ENCODE measurements around the gene EML1.

The EML1 gene

DNA sequence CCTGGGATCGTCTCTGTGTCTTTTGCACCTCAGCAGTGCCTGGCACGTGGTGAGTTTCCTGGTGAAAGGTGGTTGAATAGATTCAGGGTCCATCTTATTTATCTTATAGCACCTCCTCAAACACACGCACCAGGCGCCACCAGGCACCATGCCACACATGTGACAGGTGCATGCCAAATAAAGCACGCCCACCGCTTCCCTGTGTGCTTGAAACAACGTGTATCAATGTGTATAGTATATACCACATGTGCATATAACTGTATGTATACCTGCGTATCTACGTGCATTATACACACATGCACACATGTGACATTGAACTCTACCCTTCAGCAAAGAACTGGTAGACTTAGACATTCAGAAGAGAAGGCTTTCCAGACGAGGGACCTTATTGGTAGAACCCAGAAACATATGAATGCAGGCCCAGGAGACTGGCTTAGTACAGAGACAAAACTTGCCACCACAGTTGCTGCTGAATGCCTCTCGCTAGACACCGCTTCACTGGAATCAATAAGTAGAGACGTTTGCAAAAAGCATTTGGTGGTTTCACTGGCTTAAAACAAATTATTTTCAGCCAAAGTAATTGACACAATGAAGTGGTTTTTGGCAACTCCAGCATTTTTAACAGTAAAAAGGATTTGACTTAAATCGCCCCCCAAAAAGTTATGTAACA, 10.0 kb downstream of the EML1 start:
- DNase-seq (ENCODE audit: insufficient read length, low spot score) (no peak), FAIRE-seq (no peak)

DNA sequence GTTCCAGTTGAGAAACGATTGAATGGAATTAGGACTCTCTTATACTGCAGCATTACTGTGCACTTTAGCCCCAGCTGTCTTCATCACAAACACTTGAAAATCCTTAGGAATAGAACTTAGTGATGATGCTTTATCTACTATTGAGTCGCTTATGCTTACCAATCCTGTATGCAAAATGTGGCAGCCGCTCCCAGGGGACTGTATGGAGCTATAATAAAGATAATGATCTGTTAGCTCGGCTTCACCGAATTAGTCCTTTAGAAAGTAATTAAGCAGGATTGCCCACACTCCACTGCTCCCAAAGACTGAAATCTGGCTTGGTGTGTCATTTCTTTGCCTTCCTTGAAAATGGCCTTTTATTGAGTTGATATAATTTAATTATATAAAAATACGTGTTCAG, 10.6 kb downstream of the EML1 start:
- DNase-seq (ENCODE audit: insufficient read length, low spot score) (no peak), FAIRE-seq (no peak)

DNA sequence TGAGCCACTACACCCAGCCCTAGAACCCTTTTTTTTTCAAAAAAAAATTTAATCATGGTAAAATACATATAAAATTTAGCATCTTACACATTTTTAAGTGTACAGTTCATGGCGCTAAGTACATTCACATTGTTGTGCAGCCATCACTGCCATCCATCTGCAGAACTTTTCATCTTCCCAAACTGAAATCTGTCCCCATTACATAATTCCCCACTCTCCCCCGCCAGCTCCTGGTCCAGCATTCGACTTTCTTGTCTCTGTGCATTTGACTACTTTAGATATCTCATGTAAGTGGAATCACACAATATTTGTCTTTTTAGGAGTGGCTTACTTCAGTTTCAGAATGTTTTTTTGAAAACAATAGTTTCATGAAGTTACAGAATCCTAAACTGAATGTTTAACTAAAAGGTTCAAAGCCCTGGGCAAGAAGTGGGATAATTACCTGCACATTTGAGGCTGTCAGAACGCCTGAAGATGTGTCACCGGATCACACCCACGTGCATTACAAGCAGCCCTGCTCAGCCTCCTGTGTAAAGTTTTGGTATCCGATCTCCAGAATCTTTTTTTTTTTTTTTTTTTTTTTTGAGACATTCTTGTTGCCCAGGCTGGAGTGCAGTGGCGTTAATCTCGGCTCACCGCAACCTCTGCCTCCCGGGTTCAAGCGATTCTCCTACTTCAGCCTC, 12.7 kb downstream of the EML1 start:
- DNase-seq (ENCODE audit: insufficient read length, low spot score) = no peak
- no peak for FAIRE-seq

DNA sequence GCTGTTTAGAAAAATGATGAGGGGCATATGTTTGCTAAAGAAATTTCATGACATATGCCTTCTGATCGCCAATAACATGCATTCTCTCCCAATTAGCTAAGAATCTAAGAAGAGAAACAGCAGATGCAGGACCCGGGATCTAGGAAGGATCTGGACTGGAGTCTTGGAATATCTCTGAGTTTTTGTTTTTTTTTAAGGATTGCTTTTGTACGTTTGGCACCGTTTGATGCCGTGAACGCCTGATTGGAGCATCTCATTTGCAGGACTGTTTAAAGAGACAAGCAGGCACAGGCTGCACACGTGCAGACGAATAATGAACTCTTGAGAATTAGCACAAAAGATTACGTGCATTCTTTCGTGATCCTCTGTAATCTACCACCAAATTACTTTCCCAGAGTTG, 13.6 kb downstream of the EML1 start:
- FAIRE-seq (no peak), DNase-seq (ENCODE audit: insufficient read length, low spot score) (no peak)

DNA sequence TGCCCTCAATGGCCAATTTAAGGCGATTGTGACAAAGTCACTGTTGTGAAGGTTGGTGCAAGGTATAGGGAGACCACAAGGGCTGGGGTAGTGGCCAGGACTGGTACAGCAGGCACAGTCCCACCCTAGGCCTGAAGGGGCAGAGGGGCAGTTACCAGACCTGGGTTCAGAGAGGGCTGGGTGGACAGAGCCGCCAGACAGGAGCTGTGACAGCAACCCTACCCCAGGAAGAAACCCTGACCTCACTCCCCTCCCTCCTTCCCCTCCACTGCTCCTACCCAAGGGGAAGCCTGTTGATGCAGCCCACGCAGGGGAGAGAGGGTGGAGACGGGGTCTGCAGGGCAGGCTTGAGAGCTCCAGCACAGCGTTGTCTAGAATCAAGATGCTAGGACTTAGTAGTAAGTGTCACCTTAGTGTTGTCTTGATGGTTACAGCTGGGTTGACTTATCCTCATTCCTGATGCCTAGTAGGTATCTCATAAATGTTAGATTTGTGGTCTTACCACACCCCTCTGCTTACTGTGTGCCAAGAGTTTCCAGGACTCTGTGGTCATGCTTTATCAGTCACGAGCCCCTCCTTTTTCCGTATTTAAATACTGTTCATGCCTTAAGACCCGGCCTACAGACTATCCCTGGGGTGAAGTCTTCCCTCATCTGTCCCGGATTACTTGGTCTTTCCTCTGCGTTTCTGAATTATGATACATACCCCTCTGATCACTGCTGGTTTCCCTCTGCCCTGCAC, 14.4 kb downstream of the EML1 start:
- DNase-seq (ENCODE audit: insufficient read length, low spot score) (no peak), FAIRE-seq (no peak)

DNA sequence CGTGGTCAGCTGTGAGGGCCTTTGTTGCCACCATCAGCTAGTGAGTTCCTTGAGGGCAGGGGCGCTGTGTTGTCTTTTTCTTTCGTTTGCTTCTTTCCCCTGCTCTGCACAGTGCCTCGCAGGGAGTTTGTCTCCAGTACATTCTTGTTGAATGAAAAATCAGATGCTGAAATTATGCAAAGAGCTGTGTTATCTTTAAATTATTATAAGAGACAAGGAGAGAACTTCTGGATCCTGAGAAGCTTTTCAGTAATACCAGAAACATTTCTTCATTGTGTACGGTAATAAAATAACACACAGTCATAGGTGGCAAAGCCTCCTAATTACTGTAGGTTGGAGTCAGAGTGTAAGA, 14.9 kb downstream of the EML1 start:
- FAIRE-seq = no peak

DNA sequence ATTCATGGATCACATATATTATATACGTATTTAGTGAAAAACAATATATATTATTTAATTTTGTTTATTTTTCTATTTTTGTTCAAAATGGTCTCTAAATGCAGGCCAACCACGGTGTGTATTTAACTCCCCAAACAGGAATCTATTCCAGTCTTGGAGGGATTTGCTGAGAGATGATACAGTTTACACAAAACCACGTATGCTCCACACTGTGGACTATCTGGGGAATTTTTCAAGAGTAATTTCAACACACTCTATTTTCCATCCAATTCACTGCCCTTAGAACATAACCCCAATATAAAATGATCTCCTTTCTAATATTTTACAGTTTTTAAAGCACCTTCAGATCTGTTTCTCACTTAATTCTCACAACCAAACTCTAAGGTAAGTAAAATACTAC, 15.3 kb downstream of the EML1 start:
- FAIRE-seq (no peak), DNase-seq (ENCODE audit: insufficient read length, low spot score) (no peak)

More for the DNA sequence above, 14.9 kb downstream of the EML1 start:
- DNase-seq (ENCODE audit: insufficient read length, low spot score) = no peak

DNA sequence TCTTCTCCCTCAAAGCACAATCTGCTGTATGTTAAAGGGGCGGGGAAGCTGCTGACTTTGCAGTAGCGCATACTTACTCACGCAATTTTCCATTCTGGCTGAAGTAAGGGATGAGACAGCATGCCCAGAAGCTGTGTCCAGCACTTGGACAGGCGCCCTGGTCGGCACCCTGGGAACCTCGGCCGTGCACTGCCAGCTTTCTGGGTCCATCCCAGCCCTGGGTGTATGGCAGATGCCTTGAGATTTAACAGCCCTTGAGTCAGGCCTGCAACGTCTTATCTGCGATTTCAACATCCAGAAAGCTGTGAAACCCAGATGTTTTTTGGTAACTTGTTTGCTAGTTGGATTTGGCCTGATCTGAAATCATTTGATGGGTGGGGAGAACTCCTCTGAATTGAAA, 16.1 kb downstream of the EML1 start:
- FAIRE-seq = no peak
- no peak for DNase-seq (ENCODE audit: insufficient read length, low spot score)

DNA sequence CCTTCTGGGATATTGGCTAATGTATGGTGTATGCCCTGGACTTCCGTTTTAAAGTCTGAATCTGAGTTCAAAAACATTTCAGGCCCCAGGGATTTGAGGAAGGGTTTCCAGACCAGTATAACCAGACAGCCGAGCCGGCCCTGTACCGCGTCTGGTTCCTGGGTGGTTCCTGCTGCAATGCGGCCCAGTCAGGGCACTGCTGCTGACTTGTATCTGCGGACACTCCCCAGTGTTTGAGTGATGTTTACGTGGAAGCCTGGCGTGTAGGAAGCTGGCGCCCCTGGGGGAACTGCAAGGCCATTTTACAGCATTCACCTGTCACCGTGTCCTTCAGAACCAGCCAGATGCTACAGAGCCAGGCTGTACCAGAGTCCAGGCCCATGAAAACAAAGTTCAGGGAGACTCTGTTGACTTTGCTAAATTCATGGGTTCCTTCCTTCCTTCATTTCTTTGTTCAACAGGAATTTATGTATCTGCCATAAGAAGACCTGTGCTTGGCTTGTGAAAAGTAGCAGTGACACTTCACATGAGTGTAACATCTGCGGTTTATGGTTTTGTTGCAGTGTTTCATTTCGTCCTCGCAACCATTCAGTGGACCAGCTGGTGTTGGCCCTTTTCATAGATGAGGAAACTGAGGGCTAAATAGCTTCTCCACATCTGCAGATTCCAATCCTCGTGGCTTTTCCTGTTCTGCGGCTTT, 16.8 kb downstream of the EML1 start:
- DNase-seq (ENCODE audit: insufficient read length, low spot score) (no peak), FAIRE-seq (no peak)

DNA sequence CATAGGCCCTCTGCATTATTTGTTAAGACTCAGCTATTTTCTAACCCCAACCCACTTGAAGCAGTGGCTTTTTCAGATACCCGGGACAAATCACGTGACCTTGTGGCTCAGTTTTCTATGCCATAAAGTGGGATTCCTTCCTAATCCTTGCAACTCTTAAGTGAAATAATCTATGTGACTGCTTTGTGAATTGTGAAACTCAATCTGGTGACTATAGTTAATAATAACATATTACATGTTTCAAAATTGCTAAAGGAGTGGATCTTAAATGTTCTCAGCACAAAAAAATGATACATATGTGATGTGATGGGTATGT, 17.3 kb downstream of the EML1 start:
- FAIRE-seq = no peak
- DNase-seq (ENCODE audit: insufficient read length, low spot score) = no peak

DNA sequence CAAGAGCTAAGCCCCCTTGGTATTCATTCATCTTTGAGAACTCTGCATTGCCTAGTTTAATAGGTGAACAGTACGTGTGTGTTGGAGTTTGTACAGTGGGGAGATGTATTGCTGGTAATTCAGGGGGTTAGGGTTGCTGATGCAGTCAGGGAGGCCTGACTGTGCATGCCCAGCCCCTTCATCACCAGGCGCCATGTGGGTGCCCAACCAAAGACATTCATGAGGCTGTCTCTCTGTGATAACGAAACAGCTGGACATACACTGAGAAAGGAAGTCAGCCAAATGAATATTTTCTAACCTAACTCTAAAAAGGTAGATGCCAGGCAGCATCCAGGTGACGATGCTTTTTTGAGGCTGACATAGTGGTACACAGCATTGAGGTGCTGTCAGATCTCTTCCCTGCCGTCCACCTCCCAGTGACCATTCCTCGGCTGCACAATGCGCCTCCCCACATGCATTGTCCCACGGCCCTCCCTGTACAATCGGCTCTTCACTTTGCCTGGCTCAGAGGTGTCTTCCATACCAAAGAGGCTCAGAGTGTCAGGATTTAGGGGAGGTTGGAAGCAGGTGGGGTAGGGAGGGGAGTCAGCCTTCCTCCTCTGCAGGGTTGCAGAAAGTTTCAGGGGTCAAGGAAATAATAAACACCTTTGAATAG, 19.0 kb downstream of the EML1 start:
- no peak for DNase-seq (ENCODE audit: insufficient read length, low spot score)
- FAIRE-seq = no peak

DNA sequence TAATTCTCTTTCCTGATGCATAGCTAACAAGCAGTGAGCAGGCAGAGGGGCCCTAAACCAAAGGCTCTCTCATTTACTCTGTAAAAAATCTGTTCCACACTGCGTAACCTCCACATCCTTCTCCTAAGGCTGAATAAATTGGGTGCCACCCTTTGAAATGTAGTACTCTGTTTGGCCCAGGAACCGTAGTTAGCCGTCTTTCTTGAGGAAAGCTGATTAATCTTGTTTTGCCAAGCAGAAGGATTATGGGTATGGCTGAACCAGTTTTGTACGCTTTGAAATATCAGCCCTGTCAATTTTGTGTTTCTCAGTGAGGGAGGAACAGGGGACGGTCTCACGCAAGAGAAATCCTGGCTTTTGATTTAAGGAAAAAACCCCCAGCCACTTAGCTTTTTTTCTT, 19.7 kb downstream of the EML1 start:
- FAIRE-seq = no peak
- no peak for DNase-seq (ENCODE audit: insufficient read length, low spot score)

DNA sequence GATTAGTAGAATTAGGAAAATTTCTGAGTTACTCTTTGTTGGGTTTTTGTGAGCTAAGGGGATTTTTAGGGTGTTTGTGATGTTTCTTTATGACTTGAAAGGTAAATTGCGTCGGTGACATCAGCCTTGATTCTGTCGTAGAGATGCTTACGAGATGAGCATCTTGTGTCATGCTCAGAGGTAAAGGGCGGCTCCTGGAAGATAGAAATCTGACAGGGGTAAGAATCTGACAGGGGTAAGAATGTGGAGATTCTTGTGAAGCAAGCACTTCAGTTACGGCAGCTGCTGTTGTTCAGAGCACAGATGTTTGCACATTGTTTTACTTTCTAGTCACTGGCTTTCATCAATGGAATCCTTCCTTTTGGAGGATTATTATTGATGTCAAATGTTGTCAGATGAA, 22.5 kb downstream of the EML1 start:
- DNase-seq (ENCODE audit: insufficient read length, low spot score) (no peak), FAIRE-seq (no peak)

DNA sequence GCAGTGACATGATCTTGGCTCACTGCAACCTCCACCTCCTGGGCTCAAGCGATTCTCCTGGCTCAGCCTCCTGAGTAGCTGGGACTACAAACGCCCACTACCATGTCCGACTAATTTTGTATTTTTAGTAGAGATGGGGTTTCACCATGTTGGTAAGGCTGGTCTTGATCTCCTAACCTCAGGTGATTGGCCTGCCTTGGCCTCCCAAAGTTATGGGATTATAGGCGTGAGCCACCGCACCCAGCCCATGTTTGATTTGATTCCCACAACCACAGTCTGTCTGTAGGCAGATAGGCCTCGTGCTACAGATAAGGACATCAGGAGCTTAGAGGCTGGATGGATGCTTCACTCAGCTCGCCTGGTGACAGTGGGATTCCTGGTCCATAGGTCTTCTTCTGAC, 23.0 kb downstream of the EML1 start:
- DNase-seq (ENCODE audit: insufficient read length, low spot score) (no peak), FAIRE-seq (no peak)

DNA sequence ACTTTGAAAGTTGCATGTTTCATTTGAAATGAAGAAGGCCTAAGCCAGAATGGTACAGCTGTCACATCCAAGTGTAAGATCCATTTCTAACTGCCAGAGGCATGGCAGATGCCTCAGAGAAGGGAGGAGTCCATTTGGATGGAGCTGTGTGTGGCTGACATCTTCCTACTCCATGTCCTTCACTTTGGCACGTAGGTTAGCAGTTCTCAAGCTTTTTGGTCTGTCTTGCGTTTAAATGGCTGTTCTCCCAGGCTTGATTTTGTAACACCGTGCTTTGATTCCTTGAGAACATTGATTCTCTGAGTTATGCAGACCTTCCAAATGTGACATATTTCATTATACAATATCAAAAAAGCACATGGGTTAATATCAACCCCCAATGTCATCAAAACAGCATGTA, 23.4 kb downstream of the EML1 start:
- no peak for DNase-seq (ENCODE audit: insufficient read length, low spot score)
- FAIRE-seq = no peak

DNA sequence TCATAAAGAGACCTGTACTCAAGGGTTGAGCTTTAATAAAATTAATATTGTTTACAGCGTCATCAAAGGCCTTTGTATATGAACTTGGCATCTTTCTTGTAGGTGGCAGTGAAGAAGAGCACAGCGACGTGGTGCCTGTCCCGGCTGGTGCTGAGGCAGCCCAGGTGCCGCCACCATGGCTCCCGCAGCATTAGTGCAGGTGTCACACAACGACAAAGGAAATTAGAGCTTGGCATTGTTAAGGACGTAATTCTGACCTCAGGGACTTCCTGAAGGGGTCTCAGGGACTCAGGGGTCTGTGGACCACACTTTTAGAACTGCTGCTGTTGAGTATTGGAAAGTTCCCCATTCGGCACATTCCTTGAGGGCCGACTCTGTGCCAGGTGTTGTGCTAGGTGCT, 24.1 kb downstream of the EML1 start:
- FAIRE-seq (no peak), DNase-seq (ENCODE audit: insufficient read length, low spot score) (no peak)

DNA sequence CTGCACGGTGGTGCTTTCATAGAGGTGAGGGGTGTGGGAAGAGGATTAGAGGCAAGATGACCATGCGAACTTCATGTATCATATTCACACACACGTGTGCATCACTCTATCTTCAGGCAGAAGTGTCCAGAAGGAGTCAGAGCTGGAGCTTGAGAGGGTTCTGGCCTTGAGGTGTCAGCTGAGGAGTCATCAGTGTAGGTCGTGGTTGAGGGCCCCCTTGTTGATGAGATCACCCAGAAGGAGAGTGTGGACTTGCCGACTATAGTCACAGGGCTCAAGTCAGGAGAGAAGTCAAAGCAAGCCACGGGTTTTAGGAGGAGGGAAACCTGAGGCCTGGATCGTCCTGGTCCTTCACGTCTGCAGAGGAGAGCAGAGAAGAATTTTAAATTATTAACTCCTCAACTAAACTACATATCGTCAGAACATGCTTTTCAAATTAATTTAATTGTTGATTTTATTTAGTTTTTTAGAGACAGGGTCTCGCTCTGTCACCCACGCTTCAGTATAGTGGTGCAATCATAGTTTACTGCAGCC, 25.4 kb downstream of the EML1 start:
- DNase-seq (ENCODE audit: insufficient read length, low spot score) (no peak), FAIRE-seq (no peak)

DNA sequence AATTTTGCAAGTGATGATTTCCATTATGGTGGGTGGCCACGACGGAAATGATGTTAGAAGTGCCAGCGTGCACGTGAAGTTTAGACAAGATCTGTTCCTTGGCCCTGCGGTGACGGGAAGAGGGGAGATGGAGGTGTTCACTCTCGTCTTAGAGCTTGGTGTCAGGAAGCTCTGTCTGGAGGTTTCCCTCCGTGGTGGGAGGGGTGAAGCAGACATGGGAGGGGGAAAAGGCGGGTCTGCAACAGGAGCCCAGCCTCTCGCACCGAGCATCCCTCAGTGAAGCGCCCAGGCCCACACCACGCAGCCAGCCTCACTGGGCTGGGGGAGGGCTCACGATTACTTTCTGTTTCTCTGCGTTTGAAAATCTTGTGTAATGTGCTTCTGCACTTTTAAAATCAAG, 26.3 kb downstream of the EML1 start:
- FAIRE-seq (no peak), DNase-seq (ENCODE audit: insufficient read length, low spot score) (no peak)

DNA sequence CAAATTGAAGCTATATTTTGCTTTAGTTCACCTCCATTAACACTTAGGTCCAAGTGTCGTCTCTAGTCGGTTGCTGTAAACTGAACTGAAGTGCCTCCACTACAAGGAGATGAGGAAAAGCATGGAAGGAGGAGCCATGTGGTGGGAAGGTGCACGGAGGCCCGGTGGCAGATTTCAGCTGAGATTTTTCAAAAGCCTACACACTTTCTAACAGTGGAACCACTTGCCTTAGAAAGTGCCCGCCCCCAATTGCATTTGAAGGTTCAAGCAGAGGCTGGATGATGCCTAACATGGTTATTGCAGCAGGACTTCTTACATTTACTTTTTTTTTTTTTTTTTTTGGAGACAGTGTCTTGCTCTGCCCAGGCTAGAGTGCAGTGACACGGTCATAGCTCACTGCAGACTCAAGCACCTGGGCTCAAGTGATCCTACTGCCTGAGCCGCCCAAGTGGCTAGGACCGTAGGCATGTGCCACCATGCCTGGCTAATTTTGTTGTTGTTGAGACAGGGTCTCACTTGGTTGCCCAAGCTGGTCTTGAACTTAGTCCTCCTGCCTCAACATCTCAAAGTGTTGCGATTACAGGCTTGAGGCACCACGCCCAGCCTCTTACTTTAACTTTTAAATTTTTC, 27.6 kb downstream of the EML1 start:
- DNase-seq (ENCODE audit: insufficient read length, low spot score) (no peak), FAIRE-seq (no peak)
